Lower leg skin (tissue), 3 donors: ENCODE results near the gene SIK3.

Experiments
- POLR2A ChIP-seq, 2 donors: fragments of 450-650 bp; IDR thresholded peaks; one replicate each; pipeline ENCODE4 v1.6.1; 2016 to 2017; ENCODE audit warnings: antibody characterized with exemption in 2 of 2, mild to moderate bottlenecking in 1 of 2, moderate library complexity in 1 of 2
- TF ChIP-seq, protein P1 (sequence below), 3 donors: fragments of 450-650 bp; IDR thresholded peaks; one replicate each; pipeline ENCODE4 v1.5.1; 2016; ENCODE audit warnings: antibody characterized with exemption in 3 of 3, mild to moderate bottlenecking in 3 of 3, moderate library complexity in 2 of 3

DNA sequence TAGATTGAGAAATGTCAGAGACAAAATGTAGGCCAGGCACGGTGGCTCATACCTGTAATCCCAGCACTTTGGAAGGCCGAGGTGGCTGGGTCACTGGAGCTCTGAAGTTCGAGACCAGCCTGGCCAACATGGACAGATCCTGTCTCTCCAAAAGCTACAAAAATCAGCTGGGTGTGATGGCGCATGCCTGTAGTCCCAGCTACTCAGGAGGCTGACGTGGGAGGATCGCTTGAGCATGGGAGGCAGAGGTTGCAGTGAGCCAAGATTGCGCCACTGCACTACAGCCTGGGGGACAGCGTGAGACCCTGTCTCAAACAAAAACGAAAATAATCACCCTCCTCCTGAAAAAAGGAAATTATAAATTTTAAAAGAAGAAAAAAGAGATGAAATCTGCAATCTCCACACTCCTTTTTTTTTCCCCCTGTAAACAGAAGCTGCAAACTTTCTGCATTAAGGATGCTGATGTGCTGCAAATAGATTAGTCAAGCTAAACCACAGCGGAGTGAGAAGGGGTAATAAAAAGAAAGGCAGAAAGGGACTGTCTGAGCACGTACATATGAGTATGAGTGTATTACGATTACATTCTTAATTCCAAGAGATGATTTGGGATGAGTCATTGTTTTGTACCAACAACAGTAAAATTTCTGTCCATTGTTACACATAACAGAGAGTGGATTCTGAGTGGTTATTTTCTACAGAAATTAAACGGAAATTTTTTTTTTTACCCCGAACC is 87.3 kb downstream of the SIK3 start:
- TF ChIP-seq, protein P1, sequence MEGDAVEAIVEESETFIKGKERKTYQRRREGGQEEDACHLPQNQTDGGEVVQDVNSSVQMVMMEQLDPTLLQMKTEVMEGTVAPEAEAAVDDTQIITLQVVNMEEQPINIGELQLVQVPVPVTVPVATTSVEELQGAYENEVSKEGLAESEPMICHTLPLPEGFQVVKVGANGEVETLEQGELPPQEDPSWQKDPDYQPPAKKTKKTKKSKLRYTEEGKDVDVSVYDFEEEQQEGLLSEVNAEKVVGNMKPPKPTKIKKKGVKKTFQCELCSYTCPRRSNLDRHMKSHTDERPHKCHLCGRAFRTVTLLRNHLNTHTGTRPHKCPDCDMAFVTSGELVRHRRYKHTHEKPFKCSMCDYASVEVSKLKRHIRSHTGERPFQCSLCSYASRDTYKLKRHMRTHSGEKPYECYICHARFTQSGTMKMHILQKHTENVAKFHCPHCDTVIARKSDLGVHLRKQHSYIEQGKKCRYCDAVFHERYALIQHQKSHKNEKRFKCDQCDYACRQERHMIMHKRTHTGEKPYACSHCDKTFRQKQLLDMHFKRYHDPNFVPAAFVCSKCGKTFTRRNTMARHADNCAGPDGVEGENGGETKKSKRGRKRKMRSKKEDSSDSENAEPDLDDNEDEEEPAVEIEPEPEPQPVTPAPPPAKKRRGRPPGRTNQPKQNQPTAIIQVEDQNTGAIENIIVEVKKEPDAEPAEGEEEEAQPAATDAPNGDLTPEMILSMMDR (IDR thresholded peaks at IDR 0.05): no peak
- no peak for TF ChIP-seq POLR2A (IDR thresholded peaks at IDR 0.05)
